Heart left ventricle (tissue), 13 donors: Measurements from ENCODE around the gene TRPM2.

ENCODE experiments used
- POLR2A ChIP-seq, 2 donors: fragments of 450-650 bp; IDR thresholded peaks; one replicate each; pipeline ENCODE4 v1.6.1; 2017; ENCODE audit warnings: antibody characterized with exemption in 2 of 2, mild to moderate bottlenecking in 2 of 2, moderate library complexity in 2 of 2
- TF ChIP-seq, protein P1 (sequence below), 12 donors: fragments of 200-600 bp; sonication (generic) in 4 of 12; IDR thresholded peaks; one replicate each; pipeline versions ENCODE4 v1.5.0 to v1.8.0; 2018 to 2022; ENCODE audit warnings: antibody characterized with exemption in 12 of 12, mild to moderate bottlenecking in 5 of 12
- donor health status: ischemic (EF 13 %, LVEDD 7.1; RV severe dilation, severe dysfunction).
- donor health status: DM: no; HTN: yes; CAD: no.
- donor health status: DM: no; HTN: no; CAD: no.
- donor health status: ischemic (EF 25% LVEDD 6.9; RV normal size, moderate dysfunction).
- donor health status: ischemic (EF 25% LVEDD 5.7; RV mildly dilated, moderate dysfunction).
- donor health status: ischemic (EF 35%, LVEDD 5.7; RV mildly dilated, moderate dysfunction).
- donor health status: nonischemic (EF 11% LVEDD 7.7; RV severe dilation, severe dysfunction).
- donor health status: DM: yes; HTN: yes; CAD: no.
- donor health status: PGD.
- donor health status: ischemic (EF 29% LVEDD 5.4; RV normal size, mild dysfunction).
- donor health status: nonischemic (EF 23%, LVEDD 6.1; RV moderate dilation, normal function).

- TF ChIP-seq, protein P1, sequence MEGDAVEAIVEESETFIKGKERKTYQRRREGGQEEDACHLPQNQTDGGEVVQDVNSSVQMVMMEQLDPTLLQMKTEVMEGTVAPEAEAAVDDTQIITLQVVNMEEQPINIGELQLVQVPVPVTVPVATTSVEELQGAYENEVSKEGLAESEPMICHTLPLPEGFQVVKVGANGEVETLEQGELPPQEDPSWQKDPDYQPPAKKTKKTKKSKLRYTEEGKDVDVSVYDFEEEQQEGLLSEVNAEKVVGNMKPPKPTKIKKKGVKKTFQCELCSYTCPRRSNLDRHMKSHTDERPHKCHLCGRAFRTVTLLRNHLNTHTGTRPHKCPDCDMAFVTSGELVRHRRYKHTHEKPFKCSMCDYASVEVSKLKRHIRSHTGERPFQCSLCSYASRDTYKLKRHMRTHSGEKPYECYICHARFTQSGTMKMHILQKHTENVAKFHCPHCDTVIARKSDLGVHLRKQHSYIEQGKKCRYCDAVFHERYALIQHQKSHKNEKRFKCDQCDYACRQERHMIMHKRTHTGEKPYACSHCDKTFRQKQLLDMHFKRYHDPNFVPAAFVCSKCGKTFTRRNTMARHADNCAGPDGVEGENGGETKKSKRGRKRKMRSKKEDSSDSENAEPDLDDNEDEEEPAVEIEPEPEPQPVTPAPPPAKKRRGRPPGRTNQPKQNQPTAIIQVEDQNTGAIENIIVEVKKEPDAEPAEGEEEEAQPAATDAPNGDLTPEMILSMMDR (IDR thresholded peaks at IDR 0.05) = no peak
- TF ChIP-seq POLR2A (IDR thresholded peaks at IDR 0.05) = no peak
Measured at GRCh38 chr21:44365251-44365966, 12.0 kb downstream of the TRPM2 start.
